ENCODE measurements around the gene MAPK13.

GRCh38 chr6:36102853-36103252 is 27.5 kb upstream of the MAPK13 start:
- TF ChIP-seq CTCF (IDR thresholded peaks at IDR 0.05) (no peak), POLR2A (IDR thresholded peaks at IDR 0.05) (no peak)

Data from esophagus squamous epithelium (tissue), 4 donors.